ENCODE measurements around the gene DHRS2. TPM values are rescaled to one million over a fixed set of nuclear protein-coding genes. Genes with fewer than 3 reads are reported as not detected.

Gene DHRS2
- total RNA-seq, 1 donor from 2014 or later: not detected

DNA sequence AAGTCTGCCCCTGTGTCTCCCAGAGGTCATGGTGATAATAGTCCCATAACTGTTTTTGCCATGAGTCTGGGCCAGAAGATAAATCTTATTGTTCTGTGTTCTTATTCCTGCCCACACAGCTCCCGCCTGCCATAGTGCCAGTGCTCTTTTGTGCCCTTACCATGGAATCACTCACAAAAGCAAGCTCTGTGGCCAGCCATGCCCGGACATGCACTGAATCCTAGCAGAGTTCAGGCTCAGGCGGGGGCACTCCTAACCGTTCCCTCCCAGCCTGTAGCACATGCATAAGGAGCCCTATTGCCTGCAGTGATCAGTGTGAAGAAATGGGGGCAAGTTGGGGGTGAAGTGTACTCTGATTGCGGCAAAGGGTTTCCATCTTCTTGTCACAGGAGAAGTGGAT is 33.3 kb downstream of the DHRS2 start:
- H3K36me3 ChIP-seq: no peaks in the 10 kb centered on the region
- intact Hi-C loops (cut with DNase I): no loop called here
- H3K9me3 ChIP-seq: no peaks in the 10 kb centered on the region
- TF ChIP-seq, protein P1, sequence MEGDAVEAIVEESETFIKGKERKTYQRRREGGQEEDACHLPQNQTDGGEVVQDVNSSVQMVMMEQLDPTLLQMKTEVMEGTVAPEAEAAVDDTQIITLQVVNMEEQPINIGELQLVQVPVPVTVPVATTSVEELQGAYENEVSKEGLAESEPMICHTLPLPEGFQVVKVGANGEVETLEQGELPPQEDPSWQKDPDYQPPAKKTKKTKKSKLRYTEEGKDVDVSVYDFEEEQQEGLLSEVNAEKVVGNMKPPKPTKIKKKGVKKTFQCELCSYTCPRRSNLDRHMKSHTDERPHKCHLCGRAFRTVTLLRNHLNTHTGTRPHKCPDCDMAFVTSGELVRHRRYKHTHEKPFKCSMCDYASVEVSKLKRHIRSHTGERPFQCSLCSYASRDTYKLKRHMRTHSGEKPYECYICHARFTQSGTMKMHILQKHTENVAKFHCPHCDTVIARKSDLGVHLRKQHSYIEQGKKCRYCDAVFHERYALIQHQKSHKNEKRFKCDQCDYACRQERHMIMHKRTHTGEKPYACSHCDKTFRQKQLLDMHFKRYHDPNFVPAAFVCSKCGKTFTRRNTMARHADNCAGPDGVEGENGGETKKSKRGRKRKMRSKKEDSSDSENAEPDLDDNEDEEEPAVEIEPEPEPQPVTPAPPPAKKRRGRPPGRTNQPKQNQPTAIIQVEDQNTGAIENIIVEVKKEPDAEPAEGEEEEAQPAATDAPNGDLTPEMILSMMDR (IDR thresholded peaks at IDR 0.05): no peak
- no peaks in the 10 kb centered on the region for H3K27me3 ChIP-seq
- no peak for DNase-seq (ENCODE audit: low spot score in 2 of 2)
- H3K27ac ChIP-seq: no peak overlapping the region
- H3K4me3 ChIP-seq: no peak overlapping the region
- H3K4me1 ChIP-seq: no peaks in the 10 kb centered on the region

- Histone ChIP-seq H3K27ac (no peak overlapping the region), H3K4me1 (no peaks in the 10 kb centered on the region), H3K4me3 (no peak overlapping the region), H3K36me3 (no peaks in the 10 kb centered on the region), H3K9me3 (no peaks in the 10 kb centered on the region), H3K27me3 (no peaks in the 10 kb centered on the region)
- TF ChIP-seq, protein P1 (IDR thresholded peaks at IDR 0.05): no peak
- intact Hi-C loops (cut with DNase I): no loop called here
- DNase-seq (ENCODE audit: low spot score in 2 of 2): no peak
Measured at GRCh38 chr14:23670481-23670880, 34.3 kb downstream of the DHRS2 start.

DNA sequence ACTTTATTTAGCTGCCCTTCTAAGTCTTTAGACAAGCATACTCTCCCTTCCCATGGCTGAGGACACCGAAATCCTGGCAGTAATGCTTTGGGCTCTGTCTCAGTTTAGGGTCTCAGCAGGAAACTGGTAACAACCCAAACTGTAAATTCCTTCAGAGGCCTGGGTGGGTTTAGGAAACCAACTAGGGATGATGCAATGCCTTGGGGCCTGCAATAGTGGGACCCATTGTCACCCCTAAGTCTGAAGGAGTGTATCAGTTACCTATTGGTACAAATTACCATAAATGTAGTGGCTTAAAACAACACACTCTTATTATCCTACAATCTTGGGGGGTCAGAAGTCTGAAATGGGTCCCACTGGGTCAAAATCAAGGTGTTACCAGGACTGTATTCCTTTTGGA is 36.0 kb downstream of the DHRS2 start:
- Histone ChIP-seq H3K27me3 (no peaks in the 10 kb centered on the region), H3K4me1 (no peaks in the 10 kb centered on the region), H3K36me3 (no peaks in the 10 kb centered on the region), H3K27ac (no peak overlapping the region), H3K9me3 (no peaks in the 10 kb centered on the region), H3K4me3 (no peak overlapping the region)
- intact Hi-C loops (cut with DNase I): no loop called here
- TF ChIP-seq, protein P1 (IDR thresholded peaks at IDR 0.05): no peak
- no peak for DNase-seq (ENCODE audit: low spot score in 2 of 2)

DNA sequence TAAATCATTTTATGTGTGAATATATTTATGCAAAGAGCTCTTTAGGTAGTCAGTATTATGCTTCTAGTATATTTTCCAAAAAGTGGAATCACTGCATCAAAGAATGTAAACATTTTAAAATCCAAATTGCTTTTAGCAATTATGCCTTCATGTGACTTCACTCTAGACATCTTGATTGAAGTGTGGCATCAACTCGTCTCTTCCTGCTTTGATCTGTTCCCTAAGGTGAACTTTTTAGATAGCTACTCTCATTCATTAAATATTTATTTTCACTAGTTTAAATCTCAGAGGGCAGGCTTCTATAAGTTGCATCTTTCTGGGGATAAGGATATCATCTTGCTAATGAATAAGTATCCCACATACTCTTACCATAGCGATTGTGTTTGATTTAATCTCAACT is 39.2 kb downstream of the DHRS2 start:
- H3K9me3 ChIP-seq: no peaks in the 10 kb centered on the region
- no peak overlapping the region for H3K27ac ChIP-seq
- TF ChIP-seq, protein P1 (IDR thresholded peaks at IDR 0.05): no peak
- DNase-seq (ENCODE audit: low spot score in 2 of 2): no peak
- no peaks in the 10 kb centered on the region for H3K4me1 ChIP-seq
- no peak overlapping the region for H3K4me3 ChIP-seq
- intact Hi-C loops (cut with DNase I): no loop called here
- no peaks in the 10 kb centered on the region for H3K27me3 ChIP-seq
- H3K36me3 ChIP-seq: no peaks in the 10 kb centered on the region

DNA sequence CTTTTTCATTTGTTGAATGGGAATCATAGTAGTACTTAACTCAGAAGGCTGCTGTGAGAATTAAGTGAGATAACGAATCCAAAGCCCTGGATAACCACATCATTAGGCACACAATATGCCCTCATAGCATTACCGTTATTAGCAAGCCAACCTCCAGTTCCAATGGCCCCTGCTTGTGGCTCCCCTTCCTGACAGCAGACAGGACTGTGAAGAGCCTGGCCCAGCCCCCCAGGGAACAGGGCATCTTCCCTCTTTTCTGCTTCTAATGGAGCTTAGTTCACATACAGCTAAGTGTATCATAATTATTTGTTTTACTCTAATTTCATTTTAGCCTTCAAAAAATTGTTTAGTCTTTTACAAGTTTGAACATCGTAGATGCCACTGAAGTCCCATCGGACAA is 39.7 kb downstream of the DHRS2 start:
- H3K4me3 ChIP-seq: no peak overlapping the region

More for the DNA sequence above, 39.7 kb downstream of the DHRS2 start:
- Histone ChIP-seq H3K36me3 (no peaks in the 10 kb centered on the region), H3K9me3 (no peaks in the 10 kb centered on the region), H3K27me3 (no peaks in the 10 kb centered on the region), H3K27ac (no peak overlapping the region), H3K4me1 (no peaks in the 10 kb centered on the region)
- DNase-seq (ENCODE audit: low spot score in 2 of 2): no peak
- TF ChIP-seq, protein P1 (IDR thresholded peaks at IDR 0.05): no peak
- intact Hi-C loops (cut with DNase I): no loop called here
